Measurements from ENCODE around the gene CD200R1L. TPM values are rescaled to one million over a fixed set of nuclear protein-coding genes. Genes with fewer than 3 reads are reported as not detected.

CD200R1L gene
- total RNA-seq, 1 experiment from 2014 or later = not detected

DNA sequence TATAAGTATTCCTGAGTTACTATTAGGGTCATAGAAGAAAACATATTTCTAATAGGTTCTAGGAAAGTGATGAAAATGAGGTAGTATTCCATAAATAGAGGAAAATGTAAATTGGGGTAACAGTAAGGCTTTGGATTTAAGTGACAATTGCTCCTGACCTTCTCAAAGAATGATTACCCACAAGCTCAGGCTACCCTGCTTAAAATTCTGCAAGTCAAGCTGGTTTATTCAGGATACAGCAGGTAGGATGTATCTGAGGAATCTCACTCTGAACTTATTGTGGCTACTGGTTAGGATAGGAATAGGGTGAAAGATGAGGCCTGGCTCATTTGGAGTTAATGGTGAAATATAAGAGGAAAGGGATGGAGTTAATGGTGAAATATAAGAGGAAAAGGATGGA is 67.7 kb downstream of the CD200R1L start (continued):
- no peak for TF ChIP-seq ARID4B (CRISPR knock-in tag; IDR thresholded peaks at IDR 0.05; ENCODE audit: borderline replicate concordance)

DNA sequence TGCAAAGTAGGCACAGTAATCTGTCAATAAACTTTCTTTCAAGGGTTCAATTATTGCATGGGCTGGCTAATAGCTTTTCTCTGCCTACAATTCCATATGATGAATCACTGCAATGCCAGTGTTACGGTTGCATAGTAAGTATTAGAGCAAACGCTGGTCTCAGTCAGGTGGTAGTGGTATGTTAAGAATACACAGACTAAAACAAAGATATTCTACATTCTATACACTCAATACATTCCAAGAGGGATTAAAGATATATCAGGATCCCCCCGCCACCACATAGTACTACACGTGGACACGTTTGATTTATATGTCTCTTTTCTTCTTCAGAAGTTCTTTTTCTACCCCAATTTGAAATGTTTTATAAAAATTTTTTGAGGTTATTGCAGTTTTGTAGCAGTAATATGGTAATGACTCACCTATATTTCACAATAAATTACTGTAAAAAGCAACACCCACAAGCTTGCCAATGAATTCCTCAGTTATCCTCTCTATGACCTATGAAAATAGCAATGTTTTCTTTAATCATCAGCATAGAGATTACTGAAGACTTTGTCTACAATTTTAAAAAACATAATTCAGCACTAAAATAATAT is 68.2 kb downstream of the CD200R1L start:
- ChIA-PET CTCF (no interaction called here), POLR2A (no interaction called here)
- Mint-ChIP-seq H3K36me3 (no peaks in the 10 kb centered on the region), H3K4me3 (no peak overlapping the region), H3K9me3 (no peaks in the 10 kb centered on the region), H3K27ac (no peak overlapping the region), H3K27me3 (ENCODE audit: low read depth) (no peaks in the 10 kb centered on the region), H3K4me1 (no peaks in the 10 kb centered on the region)
- TF ChIP-seq, protein P1, sequence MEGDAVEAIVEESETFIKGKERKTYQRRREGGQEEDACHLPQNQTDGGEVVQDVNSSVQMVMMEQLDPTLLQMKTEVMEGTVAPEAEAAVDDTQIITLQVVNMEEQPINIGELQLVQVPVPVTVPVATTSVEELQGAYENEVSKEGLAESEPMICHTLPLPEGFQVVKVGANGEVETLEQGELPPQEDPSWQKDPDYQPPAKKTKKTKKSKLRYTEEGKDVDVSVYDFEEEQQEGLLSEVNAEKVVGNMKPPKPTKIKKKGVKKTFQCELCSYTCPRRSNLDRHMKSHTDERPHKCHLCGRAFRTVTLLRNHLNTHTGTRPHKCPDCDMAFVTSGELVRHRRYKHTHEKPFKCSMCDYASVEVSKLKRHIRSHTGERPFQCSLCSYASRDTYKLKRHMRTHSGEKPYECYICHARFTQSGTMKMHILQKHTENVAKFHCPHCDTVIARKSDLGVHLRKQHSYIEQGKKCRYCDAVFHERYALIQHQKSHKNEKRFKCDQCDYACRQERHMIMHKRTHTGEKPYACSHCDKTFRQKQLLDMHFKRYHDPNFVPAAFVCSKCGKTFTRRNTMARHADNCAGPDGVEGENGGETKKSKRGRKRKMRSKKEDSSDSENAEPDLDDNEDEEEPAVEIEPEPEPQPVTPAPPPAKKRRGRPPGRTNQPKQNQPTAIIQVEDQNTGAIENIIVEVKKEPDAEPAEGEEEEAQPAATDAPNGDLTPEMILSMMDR (IDR thresholded peaks at IDR 0.05) = no peak
- TF ChIP-seq ESRRA (CRISPR knock-in tag; IDR thresholded peaks at IDR 0.05; ENCODE audit: borderline replicate concordance) (no peak), ELF4 (CRISPR knock-in tag; IDR thresholded peaks at IDR 0.05; ENCODE audit: low read depth) (no peak), NFE2L1 (CRISPR knock-in tag; IDR thresholded peaks at IDR 0.05) (no peak), ZBTB43 (CRISPR knock-in tag; IDR thresholded peaks at IDR 0.05) (no peak), MXD4 (CRISPR knock-in tag; IDR thresholded peaks at IDR 0.05; ENCODE audit: borderline replicate concordance) (no peak), ZNF423 (CRISPR knock-in tag; IDR thresholded peaks at IDR 0.05) (no peak), IRF1 (CRISPR knock-in tag; IDR thresholded peaks at IDR 0.05) (no peak), MAX (CRISPR knock-in tag; IDR thresholded peaks at IDR 0.05) (no peak), ZNF317 (CRISPR knock-in tag; IDR thresholded peaks at IDR 0.05; ENCODE audit: borderline replicate concordance, low read depth) (no peak), JUN (CRISPR knock-in tag; IDR thresholded peaks at IDR 0.05) (no peak), IRF2 (CRISPR knock-in tag; IDR thresholded peaks at IDR 0.05; ENCODE audit: borderline replicate concordance, low read depth) (no peak), TEAD1 (CRISPR knock-in tag; IDR thresholded peaks at IDR 0.05) (no peak), NR3C1 (CRISPR knock-in tag; conservative IDR thresholded peaks at IDR 0.05; ENCODE audit: low read depth) (no peak), RORB (CRISPR knock-in tag; IDR thresholded peaks at IDR 0.05) (no peak)
- TF ChIP-seq, protein P2, sequence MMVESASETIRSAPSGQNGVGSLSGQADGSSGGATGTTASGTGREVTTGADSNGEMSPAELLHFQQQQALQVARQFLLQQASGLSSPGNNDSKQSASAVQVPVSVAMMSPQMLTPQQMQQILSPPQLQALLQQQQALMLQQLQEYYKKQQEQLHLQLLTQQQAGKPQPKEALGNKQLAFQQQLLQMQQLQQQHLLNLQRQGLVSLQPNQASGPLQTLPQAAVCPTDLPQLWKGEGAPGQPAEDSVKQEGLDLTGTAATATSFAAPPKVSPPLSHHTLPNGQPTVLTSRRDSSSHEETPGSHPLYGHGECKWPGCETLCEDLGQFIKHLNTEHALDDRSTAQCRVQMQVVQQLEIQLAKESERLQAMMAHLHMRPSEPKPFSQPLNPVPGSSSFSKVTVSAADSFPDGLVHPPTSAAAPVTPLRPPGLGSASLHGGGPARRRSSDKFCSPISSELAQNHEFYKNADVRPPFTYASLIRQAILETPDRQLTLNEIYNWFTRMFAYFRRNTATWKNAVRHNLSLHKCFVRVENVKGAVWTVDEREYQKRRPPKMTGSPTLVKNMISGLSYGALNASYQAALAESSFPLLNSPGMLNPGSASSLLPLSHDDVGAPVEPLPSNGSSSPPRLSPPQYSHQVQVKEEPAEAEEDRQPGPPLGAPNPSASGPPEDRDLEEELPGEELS (CRISPR knock-in tag; IDR thresholded peaks at IDR 0.05) = no peak
- TF ChIP-seq, protein P3, sequence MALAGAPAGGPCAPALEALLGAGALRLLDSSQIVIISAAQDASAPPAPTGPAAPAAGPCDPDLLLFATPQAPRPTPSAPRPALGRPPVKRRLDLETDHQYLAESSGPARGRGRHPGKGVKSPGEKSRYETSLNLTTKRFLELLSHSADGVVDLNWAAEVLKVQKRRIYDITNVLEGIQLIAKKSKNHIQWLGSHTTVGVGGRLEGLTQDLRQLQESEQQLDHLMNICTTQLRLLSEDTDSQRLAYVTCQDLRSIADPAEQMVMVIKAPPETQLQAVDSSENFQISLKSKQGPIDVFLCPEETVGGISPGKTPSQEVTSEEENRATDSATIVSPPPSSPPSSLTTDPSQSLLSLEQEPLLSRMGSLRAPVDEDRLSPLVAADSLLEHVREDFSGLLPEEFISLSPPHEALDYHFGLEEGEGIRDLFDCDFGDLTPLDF (CRISPR knock-in tag; IDR thresholded peaks at IDR 0.05) = no peak
- TF ChIP-seq, protein P4, sequence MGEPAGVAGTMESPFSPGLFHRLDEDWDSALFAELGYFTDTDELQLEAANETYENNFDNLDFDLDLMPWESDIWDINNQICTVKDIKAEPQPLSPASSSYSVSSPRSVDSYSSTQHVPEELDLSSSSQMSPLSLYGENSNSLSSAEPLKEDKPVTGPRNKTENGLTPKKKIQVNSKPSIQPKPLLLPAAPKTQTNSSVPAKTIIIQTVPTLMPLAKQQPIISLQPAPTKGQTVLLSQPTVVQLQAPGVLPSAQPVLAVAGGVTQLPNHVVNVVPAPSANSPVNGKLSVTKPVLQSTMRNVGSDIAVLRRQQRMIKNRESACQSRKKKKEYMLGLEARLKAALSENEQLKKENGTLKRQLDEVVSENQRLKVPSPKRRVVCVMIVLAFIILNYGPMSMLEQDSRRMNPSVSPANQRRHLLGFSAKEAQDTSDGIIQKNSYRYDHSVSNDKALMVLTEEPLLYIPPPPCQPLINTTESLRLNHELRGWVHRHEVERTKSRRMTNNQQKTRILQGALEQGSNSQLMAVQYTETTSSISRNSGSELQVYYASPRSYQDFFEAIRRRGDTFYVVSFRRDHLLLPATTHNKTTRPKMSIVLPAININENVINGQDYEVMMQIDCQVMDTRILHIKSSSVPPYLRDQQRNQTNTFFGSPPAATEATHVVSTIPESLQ (CRISPR knock-in tag; IDR thresholded peaks at IDR 0.05) = no peak
- no peak for DNase-seq (ENCODE audit: low spot score)
- no peak for ATAC-seq

Measured in WTC11 (cell line).